CD4-positive, alpha-beta T cell treated with Interleukin-2 at 100 ng/mL for 4 hours (primary cell): Measurements from ENCODE around the gene KDM6A.
"Not testable (repeated sequence)": the region's sequence is repeated elsewhere in the genome, so short reads cannot be mapped to it uniquely, and the experiment has no call there.

ENCODE experiments used
- DNase-seq: peaks from one replicate; pipeline ENCODE4 v3.0.0-alpha.2; 2020; ENCODE audit warnings: low spot score

KDM6A gene

GRCh38 chrX:44961817-44962607 lies 89.0 kb downstream of the KDM6A start:
- DNase-seq: peak; percentile 38

- no peak for DNase-seq
Measured at GRCh38 chrX:44962944-44963343, 90.0 kb downstream of the KDM6A start.

- DNase-seq: no peak
Measured at GRCh38 chrX:44967221-44967620, 94.2 kb downstream of the KDM6A start.

- DNase-seq: no peak
Measured at GRCh38 chrX:44970709-44971108, 97.7 kb downstream of the KDM6A start.

- DNase-seq: no peak
Measured at GRCh38 chrX:44971674-44972073, 98.7 kb downstream of the KDM6A start.

GRCh38 chrX:44972132-44972531 lies 99.1 kb downstream of the KDM6A start:
- DNase-seq: no peak

- no peak for DNase-seq
Measured at GRCh38 chrX:44973420-44973932, 100.5 kb downstream of the KDM6A start.

GRCh38 chrX:44974451-44974850 lies 101.5 kb downstream of the KDM6A start:
- DNase-seq: no peak

GRCh38 chrX:44975666-44976263 lies 102.8 kb downstream of the KDM6A start:
- DNase-seq: no peak

GRCh38 chrX:44978976-44979375 lies 106.0 kb downstream of the KDM6A start:
- no peak for DNase-seq

- no peak for DNase-seq
Measured at GRCh38 chrX:44980403-44980802, 107.4 kb downstream of the KDM6A start.

- DNase-seq: no peak
Measured at GRCh38 chrX:44980883-44981282, 107.9 kb downstream of the KDM6A start.

- DNase-seq: no peak
Measured at GRCh38 chrX:44989995-44990770, 117.2 kb downstream of the KDM6A start.

- DNase-seq: no peak
Measured at GRCh38 chrX:44992775-44993174, 119.8 kb downstream of the KDM6A start.

GRCh38 chrX:44996277-44996676 lies 123.3 kb downstream of the KDM6A start:
- no peak for DNase-seq

GRCh38 chrX:44997282-44997812 lies 124.4 kb downstream of the KDM6A start:
- DNase-seq: no peak

- DNase-seq: no peak
Measured at GRCh38 chrX:44997888-44998287, 124.9 kb downstream of the KDM6A start.

- DNase-seq: peak; percentile 25
Measured at GRCh38 chrX:44999237-44999636, 126.2 kb downstream of the KDM6A start.

GRCh38 chrX:44999872-45000271 lies 126.9 kb downstream of the KDM6A start:
- DNase-seq: not testable (repeated sequence)

- no peak for DNase-seq
Measured at GRCh38 chrX:45001048-45001447, 128.1 kb downstream of the KDM6A start.

- no peak for DNase-seq
Measured at GRCh38 chrX:45003085-45003484, 130.1 kb downstream of the KDM6A start.

- DNase-seq: no peak
Measured at GRCh38 chrX:45006002-45006800, 133.2 kb downstream of the KDM6A start.
